GM12872 (cell line): ENCODE data around the gene GPX3.

Source experiments
- CTCF ChIP-seq: IDR thresholded peaks from 3 replicates; pipeline ENCODE4 v1.5.1; 2011; ENCODE audit warnings: low read depth, mild to moderate bottlenecking, low read length, moderate library complexity; ENCODE audit not compliant: insufficient read depth

The GPX3 gene

DNA sequence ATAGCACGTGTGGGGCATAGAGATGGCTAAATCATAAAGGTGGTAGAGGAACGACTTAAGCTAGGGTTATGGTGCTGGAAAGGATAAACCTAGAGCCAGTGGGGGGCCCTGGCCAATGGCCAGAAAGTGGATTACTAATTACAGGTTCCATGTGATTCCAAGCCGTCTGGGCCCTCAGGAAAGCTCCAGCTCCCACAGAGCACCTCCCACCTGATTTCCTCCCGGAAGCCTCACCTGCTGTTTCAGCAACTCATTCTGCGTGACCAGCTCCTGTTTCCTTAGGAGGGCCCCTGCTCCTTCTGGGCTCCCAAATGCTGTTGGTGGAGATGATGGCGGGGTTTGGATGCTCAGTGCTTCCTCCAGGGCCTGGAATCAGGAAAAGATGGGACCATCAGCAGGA, 16.2 kb downstream of the GPX3 start:
- no peak for TF ChIP-seq CTCF

DNA sequence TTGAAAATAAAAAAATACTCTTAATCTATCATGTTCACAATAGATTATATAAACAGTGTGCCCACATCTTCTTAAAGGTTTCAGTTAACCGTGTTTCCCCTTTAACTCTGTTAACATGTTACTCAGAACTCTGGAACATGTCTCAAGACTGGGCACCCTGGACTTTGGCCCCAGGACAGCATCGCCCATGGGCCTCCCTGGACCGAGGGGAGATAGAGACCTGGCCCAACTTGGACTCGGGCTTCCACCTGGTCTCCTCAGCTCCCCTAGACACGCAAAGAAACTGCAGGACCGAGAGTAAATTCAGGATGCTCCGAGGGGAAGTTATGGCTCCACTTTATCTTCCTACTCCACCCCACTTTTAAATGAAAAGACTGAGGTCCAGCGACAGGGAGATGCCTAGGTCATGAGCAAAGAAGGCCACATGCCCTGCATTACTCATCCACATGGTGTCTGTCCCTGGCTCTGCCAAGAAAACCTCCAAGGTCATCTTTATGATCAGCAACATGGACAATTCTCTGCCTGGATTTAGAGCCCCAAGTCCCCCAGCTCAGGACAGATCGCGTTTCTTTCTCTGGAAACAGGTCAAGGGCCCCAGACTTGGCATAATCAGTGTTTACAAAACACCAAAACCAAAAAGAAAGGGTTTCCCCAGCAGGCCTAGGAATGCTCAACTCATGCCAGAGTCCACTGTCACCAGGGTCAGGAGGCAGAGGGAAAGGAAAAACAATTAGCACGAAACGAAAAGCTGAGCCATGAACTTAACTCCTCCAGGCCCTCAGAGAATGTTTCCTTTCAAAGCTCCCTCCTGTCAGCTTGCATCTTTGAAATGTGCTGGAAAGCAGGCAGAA, 17.4 kb downstream of the GPX3 start:
- TF ChIP-seq CTCF: no peak

GRCh38 chr5:151038412-151038745, 18.0 kb downstream of the GPX3 start:
- TF ChIP-seq CTCF: no peak

DNA sequence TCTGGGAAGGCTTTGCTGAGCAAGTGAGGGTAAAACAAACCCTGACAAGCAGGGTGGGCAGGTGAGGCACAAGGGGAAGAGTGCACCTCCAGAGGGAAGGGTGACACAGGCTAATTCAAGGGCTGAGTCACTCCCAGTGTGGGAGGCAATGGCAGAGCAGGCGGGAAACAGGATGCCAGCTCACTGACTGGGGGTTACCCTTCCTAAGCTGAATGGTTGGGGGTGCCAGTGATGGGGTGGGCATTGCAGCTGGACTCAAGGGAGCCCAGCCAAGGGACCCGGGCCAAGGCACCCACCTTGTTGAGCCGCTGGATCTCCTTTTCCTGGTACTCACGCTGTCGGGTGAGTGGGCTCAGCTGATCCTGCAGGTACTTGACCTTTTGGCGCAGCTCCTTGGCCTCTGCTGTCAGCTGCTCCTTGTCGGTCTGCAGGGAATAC, 18.4 kb downstream of the GPX3 start:
- no peak for TF ChIP-seq CTCF

DNA sequence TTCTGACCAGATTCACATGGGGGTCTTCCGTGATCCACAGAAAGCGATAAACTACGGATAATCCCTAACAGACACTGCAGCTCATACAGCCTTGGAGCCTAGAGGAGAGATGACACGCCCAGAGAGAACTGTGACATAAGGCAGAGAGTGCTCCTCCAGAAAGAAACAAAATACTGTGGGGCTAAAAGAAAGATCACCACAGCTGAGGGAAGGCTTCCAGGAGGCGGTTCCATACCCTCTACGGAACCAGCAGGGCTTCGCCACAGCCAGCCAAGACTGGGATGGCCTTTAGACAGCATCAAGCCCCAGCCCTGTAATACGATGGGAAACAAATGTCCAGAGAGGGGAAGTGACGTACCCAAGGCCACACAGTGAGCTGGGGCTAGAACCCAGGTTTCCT, 19.3 kb downstream of the GPX3 start:
- TF ChIP-seq CTCF: no peak

- no peak for TF ChIP-seq CTCF
Measured at GRCh38 chr5:151040211-151040747, 19.9 kb downstream of the GPX3 start.

- TF ChIP-seq CTCF: no peak
Measured at GRCh38 chr5:151041577-151042268, 21.3 kb downstream of the GPX3 start.
